ENCODE data around the gene TSGA10.
"Not testable (repeated sequence)": the region's sequence is repeated elsewhere in the genome, so short reads cannot be mapped to it uniquely, and the experiment has no call there.

The TSGA10 gene

GRCh38 chr2:99072551-99072950 lies 82.2 kb downstream of the TSGA10 start:
- no peak for DNase-seq

DNA sequence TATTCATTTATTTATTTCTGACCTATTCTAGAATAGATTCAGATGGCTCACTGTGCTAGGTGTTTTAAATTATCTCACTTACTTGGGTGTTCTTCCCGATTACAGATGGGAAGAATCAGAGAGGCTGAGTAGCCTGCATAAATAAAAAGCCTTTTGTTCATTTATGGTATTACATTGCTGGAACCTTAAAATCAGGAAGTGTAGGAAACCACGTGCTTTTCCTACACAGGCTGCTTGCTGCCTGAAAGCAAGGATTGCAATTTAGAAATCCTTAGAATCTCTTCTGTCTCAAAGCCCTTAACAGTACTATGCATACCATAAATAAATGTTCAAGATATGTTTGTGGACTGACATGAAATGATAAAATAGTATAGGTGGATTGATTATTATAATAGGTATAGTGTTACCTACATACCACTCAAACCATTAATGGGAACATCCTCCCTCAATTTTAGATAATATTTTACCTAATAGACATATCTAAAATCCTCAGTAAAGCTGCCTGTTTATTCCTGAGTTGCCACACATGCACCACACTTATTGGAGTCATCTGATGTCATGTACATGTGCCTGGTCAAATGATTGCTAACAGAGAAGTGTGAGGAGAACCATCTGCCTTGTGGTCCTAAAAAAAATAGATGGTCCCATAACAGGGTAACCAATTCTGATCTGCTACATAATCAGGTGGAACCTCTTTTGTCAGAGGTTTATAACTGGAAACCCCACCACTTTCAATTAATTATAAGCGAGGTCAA lies 86.7 kb downstream of the TSGA10 start:
- no peak for DNase-seq

DNA sequence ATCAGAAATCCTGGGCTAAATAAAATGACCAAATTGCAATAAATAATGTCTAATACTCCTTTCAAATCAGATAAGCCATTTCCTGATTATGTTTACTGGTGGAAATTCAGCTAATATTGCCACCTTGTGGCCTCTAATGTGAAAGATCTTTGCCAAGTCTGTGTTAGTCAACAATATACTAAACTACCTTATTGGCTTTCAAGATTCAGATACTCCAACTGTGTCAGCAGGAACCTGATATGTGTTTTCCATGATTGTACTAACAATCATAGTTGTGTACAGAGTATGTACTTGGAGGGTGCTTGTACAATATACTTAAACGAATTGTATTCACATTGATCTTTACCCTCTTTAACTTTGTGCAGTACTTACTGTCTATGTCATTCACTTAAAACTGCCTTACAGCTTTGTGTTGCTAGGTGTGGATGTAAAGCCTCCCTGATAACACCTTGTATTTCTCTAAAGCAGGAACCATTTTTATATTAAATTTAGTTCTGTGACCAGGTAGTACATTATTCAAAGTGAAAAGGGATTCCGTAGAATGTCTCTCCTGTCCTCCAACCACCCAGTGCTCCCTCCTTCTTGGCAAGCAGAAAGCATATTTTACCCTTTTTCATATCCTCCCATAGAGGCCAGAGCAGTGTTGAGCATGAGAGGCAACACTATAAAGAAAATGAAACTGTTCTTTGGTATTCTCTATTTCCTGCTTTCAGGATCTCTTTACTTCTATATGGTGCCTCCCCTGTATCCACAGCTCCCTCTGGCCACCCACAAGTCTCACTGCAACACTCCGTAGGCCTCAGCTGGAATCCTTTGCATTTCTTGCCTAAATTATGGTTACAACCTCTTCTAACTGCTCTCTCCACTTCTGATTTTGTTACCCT lies 88.4 kb downstream of the TSGA10 start:
- DNase-seq = peak; percentile 54

DNA sequence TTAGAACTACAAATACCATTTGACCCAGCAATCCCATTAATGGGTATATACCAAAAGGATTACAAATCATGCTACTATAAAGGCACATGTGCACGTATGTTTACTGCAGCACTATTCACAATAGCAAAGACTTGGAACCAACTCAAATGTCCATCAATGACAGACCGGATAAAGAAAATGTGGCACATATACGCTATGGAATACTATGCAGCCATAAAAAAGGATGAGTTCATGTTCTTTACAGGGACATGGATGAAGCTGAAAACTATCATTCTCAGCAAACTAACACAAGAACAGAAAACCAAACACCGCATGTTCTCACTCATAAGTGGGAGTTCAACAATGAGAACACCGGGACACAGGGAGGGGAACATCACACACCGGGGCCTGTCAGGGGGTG lies 105.6 kb downstream of the TSGA10 start:
- not testable (repeated sequence) for DNase-seq

DNA sequence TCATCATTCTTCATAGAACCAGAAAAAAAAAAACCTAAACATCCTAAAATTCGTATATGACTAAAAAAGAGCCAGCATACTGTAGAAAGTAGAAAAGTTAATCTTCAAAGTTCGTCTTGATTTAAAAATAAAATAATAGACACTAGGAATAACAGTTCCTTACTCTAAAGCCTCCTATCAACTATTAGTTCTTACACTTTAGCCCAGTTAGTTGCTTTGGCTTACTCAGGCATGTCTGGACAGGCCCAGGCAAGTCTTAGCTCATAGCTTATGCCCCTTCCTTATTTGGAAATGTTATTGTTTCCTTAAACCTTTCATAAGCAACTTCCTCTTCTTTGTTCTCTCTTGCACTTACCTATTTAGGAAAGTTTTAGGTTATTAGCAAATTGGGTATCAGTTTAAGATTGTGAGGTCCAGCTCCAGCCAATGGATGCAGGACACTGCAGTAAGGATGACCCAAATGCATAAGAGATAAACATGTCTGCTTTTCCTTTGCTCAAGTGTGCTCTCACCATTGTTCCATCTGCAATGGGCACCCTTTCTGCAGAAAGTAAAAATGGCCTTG lies 113.9 kb downstream of the TSGA10 start:
- not testable (repeated sequence) for DNase-seq

DNA sequence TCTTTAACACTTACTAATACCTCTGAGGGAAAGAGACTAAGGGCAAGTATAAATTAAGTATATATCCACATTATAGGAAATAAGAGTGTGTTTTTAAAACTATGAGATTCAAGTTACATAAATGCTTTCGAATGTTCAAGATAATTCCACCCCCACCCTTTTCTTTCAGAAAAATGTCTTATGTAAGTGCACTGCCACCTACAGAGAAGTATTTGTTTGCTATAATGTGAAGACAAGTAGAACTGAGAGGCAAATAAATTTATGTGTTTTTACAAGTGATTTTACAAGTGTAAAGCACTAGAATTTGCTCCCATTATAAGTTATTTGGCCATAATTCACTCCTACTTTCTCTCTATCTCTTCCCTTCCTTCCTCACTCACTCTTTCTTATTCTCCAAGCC lies 118.8 kb downstream of the TSGA10 start:
- DNase-seq = no peak

GRCh38 chr2:99032786-99033185 lies 122.0 kb downstream of the TSGA10 start:
- no peak for DNase-seq

GRCh38 chr2:99032001-99032400 lies 122.7 kb downstream of the TSGA10 start:
- no peak for DNase-seq

DNA sequence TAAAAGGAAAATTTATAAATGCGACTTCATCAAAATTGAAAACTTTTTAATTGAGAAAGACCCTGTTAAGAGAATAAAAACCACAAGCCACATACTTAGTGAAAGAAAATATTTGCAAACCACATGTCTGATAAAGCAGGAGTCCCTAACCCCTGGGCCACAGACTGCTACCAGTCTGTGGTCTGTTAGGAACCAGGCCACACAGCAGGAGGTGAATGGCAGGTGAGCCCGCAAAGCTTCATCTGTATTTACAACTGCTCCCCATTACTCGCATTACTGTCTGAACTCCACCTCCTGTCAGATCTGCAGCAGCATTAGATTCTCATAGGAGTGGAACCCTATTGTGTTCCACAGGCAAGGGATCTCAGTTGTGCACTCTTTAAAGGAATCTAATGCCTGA lies 123.3 kb downstream of the TSGA10 start:
- no peak for DNase-seq

- DNase-seq = no peak
Observed at GRCh38 chr2:99028558-99028957, 126.2 kb downstream of the TSGA10 start.

DNA sequence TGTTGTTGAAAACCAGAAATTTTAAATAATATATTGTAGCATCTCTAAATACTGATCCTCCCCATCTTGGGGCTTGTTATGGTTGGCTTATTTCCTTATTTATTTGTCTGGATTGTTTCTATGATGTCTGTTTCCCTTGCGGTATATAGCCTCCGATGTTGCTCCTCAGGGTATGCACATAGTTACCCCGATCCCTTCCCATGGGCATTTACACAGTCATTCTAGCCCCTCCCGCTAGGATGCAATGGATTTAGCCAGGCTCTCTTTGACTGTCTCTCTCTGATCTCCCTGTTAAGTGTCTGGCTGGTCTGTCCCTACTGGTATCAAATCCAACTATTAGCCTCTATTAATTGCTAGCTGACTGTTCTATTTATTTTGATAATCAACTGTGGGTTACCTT lies 126.9 kb downstream of the TSGA10 start:
- DNase-seq = no peak

GRCh38 chr2:99000708-99001107 lies 154.0 kb downstream of the TSGA10 start:
- DNase-seq = no peak

- not testable (repeated sequence) for DNase-seq
Observed at GRCh38 chr2:98988695-98989094, 166.0 kb downstream of the TSGA10 start.

DNA sequence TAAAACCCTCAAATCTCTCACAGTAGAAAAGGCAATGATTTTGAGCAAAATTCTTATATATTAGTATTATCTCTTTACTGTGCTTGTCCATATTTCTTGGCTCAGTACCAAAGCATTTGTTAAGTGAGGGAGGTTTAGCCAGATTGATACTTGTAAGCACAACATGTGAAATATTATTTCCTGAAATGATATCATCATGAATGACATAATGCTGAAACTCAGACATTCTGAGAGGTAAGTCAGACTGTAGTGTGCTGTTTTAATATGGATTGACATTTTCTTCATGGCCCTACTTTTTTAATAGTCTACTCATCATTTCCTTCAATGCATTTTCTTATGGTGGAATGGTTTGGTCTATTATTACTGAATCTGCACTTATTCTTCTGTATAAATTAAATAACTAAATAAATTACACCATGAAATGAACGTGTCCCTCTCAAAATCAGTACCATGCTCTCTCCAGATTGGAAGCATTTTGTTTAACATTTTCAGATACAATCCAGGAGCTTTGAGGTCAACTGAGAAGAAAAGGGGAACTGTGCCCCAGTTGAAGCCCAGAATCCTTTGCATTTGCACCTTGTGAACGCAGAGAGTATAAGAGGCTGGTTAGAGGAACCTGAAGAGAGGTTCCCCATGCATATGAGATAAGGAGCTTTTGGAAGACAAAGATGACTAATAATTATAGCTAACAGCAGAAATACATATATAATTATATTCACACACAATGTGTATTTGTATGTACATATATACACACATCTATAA lies 168.7 kb downstream of the TSGA10 start:
- DNase-seq = no peak

GRCh38 chr2:98975611-98976010 lies 179.1 kb downstream of the TSGA10 start:
- peak; percentile 7 for DNase-seq

- DNase-seq = no peak
Observed at GRCh38 chr2:98972582-98973167, 182.1 kb downstream of the TSGA10 start.

DNA sequence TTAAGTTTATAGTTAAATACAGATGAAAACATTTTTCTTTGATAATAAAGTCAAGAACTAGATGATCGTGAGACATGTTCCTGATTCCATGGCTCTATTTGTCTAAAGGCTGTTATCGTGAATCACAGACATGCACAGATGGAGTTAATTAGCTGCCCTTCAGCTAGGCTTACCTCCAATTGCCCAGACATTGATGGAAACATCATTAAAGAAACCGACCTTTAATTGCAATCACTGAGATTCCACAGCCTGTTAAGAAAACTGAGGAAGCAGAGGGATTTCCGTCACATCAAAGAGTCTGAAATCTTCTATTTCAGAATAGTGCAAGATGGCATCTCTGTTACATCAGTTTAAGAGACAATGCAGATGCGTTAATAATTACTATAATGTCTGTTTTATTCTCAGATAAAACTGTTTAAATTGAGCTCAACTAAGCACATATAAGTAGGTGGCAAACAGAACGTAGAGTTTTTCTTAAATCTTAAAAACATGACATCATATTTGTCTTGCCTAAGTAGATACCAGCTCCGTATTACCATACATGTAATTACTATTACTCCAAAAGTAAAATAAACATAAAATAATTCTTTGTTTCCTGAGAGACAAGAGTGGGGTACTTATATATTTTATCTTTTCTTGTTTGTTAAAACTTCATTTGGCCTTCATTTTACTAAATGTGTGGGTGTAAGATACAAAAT lies 194.8 kb downstream of the TSGA10 start:
- DNase-seq = no peak

- DNase-seq = peak; percentile 14
Observed at GRCh38 chr2:98952966-98953365, 201.8 kb downstream of the TSGA10 start.

DNA sequence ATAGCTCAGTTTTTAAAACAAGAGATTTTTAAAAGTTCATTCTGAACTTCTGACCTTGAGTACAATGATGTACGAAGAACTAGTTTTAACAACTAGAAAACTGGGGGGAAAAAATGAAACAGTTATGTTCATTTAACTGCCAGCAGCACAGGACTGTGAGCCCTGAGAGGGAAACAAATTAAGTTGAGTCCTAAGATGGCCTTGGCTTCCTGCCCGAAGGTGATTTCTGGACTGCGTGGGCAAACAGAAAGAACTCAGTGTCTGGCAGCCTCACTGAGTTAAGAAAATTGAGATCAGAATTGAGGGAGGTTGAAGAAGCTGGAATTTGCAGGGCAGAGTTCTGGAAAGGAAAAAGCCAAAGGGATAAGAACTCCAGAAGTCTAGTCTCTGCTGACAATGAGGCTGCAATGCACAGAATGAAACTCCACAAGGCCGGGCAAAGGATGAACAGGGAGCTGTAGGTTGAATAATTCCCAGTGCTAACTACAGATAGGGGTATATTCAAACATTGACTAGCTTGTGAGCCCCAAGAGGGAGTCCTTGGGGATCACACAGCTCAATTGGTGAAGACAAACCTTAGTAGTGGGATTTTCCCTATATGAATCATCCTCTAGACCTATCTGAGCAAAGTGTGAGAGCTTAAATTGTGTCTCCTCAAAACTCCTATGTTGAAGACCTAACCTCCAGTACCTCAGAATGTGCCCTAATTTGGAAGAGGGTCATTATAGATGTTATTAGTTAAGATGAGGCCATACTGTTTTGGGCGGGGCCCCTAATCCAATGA lies 205.6 kb downstream of the TSGA10 start:
- DNase-seq = no peak

- DNase-seq = no peak
Observed at GRCh38 chr2:98947554-98947953, 207.2 kb downstream of the TSGA10 start.

All from fibroblast of skin of scalp (primary cell).